HT-29 (cell line): Measurements from ENCODE around the gene PAPPA. TPM values are rescaled to one million over a fixed set of nuclear protein-coding genes. Genes with fewer than 3 reads are reported as not detected.
A peak's percentile ranks its signal among the peaks of the same experiment; 100 is the strongest.

ENCODE experiments used
- DNase-seq: peaks from one replicate; pipeline ENCODE4 v3.0.0-alpha.2; 2015; ENCODE audit warnings: low spot score
- total RNA-seq: library from RNA; depleted of rRNA; stranded (reverse); fragments of >200 nt; shearing (Covaris generic); gene quantifications from 2 replicates; pipeline ENCODE4 v1.2.3, GENCODE V29; 2014

PAPPA gene
- total RNA-seq, 1 experiment from 2014 or later, result not detected

- no peak for DNase-seq
Observed at GRCh38 chr9:116275418-116276195, 122.0 kb downstream of the PAPPA start.

GRCh38 chr9:116276196-116276493 lies 122.6 kb downstream of the PAPPA start:
- no peak for DNase-seq

GRCh38 chr9:116276651-116277121 lies 123.1 kb downstream of the PAPPA start:
- no peak for DNase-seq

- DNase-seq, result no peak
Observed at GRCh38 chr9:116278326-116278725, 124.7 kb downstream of the PAPPA start.

GRCh38 chr9:116279230-116279629 lies 125.6 kb downstream of the PAPPA start:
- DNase-seq, result no peak

GRCh38 chr9:116280529-116280928 lies 126.9 kb downstream of the PAPPA start:
- DNase-seq, result no peak

GRCh38 chr9:116282597-116282996 lies 129.0 kb downstream of the PAPPA start:
- no peak for DNase-seq

- no peak for DNase-seq
Observed at GRCh38 chr9:116284518-116284917, 130.9 kb downstream of the PAPPA start.

- peak; percentile 5 for DNase-seq
Observed at GRCh38 chr9:116285320-116285719, 131.7 kb downstream of the PAPPA start.

- no peak for DNase-seq
Observed at GRCh38 chr9:116286297-116286696, 132.7 kb downstream of the PAPPA start.

GRCh38 chr9:116287721-116288120 lies 134.1 kb downstream of the PAPPA start:
- no peak for DNase-seq

GRCh38 chr9:116288658-116289057 lies 135.1 kb downstream of the PAPPA start:
- DNase-seq, result no peak

- no peak for DNase-seq
Observed at GRCh38 chr9:116297346-116297745, 143.8 kb downstream of the PAPPA start.

GRCh38 chr9:116298249-116298648 lies 144.7 kb downstream of the PAPPA start:
- DNase-seq, result no peak

GRCh38 chr9:116298878-116299391 lies 145.3 kb downstream of the PAPPA start:
- no peak for DNase-seq

- no peak for DNase-seq
Observed at GRCh38 chr9:116300360-116300870, 146.8 kb downstream of the PAPPA start.

GRCh38 chr9:116303270-116303669 lies 149.7 kb downstream of the PAPPA start:
- DNase-seq, result no peak

- DNase-seq, result no peak
Observed at GRCh38 chr9:116303886-116304538, 150.4 kb downstream of the PAPPA start.

- no peak for DNase-seq
Observed at GRCh38 chr9:116304761-116305160, 151.2 kb downstream of the PAPPA start.

GRCh38 chr9:116308076-116308475 lies 154.5 kb downstream of the PAPPA start:
- no peak for DNase-seq

- no peak for DNase-seq
Observed at GRCh38 chr9:116309900-116310611, 156.5 kb downstream of the PAPPA start.

- no peak for DNase-seq
Observed at GRCh38 chr9:116312221-116312620, 158.6 kb downstream of the PAPPA start.
